ENCODE results near the gene MRPL4. TPM values are rescaled to one million over a fixed set of nuclear protein-coding genes. Genes with fewer than 3 reads are reported as not detected.

MRPL4 gene
- total and polyA plus RNA-seq, 10 of the 15 experiments (the other 5 are each of a cell fraction or from before 2014, with no cell fraction given) = 0.79 to 221 (median 112) TPM

DNA sequence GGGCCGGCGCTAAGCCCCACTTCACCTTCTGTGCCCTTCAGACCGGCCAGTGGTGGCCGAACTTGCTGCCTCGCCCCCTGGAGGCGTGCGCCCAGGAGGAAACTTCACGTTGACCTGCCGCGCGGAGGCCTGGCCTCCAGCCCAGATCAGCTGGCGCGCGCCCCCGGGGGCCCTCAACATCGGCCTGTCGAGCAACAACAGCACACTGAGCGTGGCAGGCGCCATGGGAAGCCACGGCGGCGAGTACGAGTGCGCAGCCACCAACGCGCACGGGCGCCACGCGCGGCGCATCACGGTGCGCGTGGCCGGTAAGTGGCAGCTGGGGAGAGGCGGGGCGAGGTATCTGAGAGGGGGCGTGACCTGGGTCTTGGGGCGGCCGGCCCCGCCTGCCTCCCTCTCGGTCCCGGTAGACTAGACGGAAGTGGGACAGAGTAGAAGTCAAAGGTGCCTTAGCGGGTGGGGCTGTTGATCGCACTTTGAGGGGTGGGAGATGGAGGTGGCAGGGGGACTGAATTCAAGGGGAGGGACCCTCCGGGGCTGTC is 43.4 kb downstream of the MRPL4 start:
- peak; percentile 68 for ATAC-seq
- ChIA-PET CTCF (interaction anchor here (0.8 kb wide), 1 partner anchor 365 kb away, joined by 3 read pairs; no protein-coding TSS in a partner anchor), POLR2A (interaction anchor here (0.6 to 1.6 kb wide), 2 partner anchors 15 to 209 kb away, joined by 4 read pairs; no protein-coding TSS in a partner anchor)
- TF ChIP-seq HDGF (IDR thresholded peaks at IDR 0.05) (peak; percentile 37; the same call in 1 of the 2 replicates), MTA2 (IDR thresholded peaks at IDR 0.05; ENCODE audit: low read depth) (peak; percentile 35; the same call in 1 of the 2 replicates), POLR2AphosphoS5 (IDR thresholded peaks at IDR 0.05; ENCODE audit: low read length) (0 out of 2 replicates have a peak, but pooled peaks have one; percentile 18), TCF3 (IDR thresholded peaks at IDR 0.05; ENCODE audit: borderline replicate concordance, insufficient read depth, low read depth, low read length) (0 out of 2 replicates have a peak, but pooled peaks have one; percentile 49), EP300 (IDR thresholded peaks at IDR 0.05; ENCODE audit: borderline replicate concordance in 1 of 2, control insufficient read depth in 1 of 2, low read depth in 2 of 2, low read length in 2 of 2) (no peak), ZNF622 (IDR thresholded peaks at IDR 0.05) (no peak), SIN3A (IDR thresholded peaks at IDR 0.05; ENCODE audit: low read depth, low read length) (0 out of 2 replicates have a peak, but pooled peaks have one; percentile 66), HCFC1 (IDR thresholded peaks at IDR 0.05; ENCODE audit: low read length) (no peak), LARP7 (IDR thresholded peaks at IDR 0.05) (0 out of 2 replicates have a peak, but pooled peaks have one; percentile 39), MTA3 (IDR thresholded peaks at IDR 0.05; ENCODE audit: borderline replicate concordance, low read length) (no peak), YY1 (IDR thresholded peaks at IDR 0.05; ENCODE audit: low read depth, low read length) (peak; percentile 44; the same call in 1 of the 2 replicates), SPI1 (IDR thresholded peaks at IDR 0.05; ENCODE audit: borderline replicate concordance, insufficient read depth, low read depth, low read length) (peak; percentile 43; the same call in 1 of the 2 replicates), BACH1 (IDR thresholded peaks at IDR 0.05; ENCODE audit: borderline replicate concordance) (peak; percentile 94; the same call in 1 of the 2 replicates), MXI1 (IDR thresholded peaks at IDR 0.05; ENCODE audit: low read depth, low read length) (peak; percentile 73)
- TF ChIP-seq, protein P1, sequence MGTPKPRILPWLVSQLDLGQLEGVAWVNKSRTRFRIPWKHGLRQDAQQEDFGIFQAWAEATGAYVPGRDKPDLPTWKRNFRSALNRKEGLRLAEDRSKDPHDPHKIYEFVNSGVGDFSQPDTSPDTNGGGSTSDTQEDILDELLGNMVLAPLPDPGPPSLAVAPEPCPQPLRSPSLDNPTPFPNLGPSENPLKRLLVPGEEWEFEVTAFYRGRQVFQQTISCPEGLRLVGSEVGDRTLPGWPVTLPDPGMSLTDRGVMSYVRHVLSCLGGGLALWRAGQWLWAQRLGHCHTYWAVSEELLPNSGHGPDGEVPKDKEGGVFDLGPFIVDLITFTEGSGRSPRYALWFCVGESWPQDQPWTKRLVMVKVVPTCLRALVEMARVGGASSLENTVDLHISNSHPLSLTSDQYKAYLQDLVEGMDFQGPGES (IDR thresholded peaks at IDR 0.05) = no peak
- TF ChIP-seq, protein P2, sequence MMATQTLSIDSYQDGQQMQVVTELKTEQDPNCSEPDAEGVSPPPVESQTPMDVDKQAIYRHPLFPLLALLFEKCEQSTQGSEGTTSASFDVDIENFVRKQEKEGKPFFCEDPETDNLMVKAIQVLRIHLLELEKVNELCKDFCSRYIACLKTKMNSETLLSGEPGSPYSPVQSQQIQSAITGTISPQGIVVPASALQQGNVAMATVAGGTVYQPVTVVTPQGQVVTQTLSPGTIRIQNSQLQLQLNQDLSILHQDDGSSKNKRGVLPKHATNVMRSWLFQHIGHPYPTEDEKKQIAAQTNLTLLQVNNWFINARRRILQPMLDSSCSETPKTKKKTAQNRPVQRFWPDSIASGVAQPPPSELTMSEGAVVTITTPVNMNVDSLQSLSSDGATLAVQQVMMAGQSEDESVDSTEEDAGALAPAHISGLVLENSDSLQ (IDR thresholded peaks at IDR 0.05) = peak; percentile 82
- TF ChIP-seq, protein P3, sequence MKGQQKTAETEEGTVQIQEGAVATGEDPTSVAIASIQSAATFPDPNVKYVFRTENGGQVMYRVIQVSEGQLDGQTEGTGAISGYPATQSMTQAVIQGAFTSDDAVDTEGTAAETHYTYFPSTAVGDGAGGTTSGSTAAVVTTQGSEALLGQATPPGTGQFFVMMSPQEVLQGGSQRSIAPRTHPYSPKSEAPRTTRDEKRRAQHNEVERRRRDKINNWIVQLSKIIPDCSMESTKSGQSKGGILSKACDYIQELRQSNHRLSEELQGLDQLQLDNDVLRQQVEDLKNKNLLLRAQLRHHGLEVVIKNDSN (IDR thresholded peaks at IDR 0.05; ENCODE audit: borderline replicate concordance, extremely low read length, insufficient read depth, low read depth, low read length) = no peak
- TF ChIP-seq, protein P4, sequence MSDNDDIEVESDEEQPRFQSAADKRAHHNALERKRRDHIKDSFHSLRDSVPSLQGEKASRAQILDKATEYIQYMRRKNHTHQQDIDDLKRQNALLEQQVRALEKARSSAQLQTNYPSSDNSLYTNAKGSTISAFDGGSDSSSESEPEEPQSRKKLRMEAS (IDR thresholded peaks at IDR 0.05; ENCODE audit: low read depth, low read length) = peak; percentile 76
- TF ChIP-seq, protein P5, sequence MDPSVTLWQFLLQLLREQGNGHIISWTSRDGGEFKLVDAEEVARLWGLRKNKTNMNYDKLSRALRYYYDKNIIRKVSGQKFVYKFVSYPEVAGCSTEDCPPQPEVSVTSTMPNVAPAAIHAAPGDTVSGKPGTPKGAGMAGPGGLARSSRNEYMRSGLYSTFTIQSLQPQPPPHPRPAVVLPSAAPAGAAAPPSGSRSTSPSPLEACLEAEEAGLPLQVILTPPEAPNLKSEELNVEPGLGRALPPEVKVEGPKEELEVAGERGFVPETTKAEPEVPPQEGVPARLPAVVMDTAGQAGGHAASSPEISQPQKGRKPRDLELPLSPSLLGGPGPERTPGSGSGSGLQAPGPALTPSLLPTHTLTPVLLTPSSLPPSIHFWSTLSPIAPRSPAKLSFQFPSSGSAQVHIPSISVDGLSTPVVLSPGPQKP (IDR thresholded peaks at IDR 0.05; ENCODE audit: low read depth, low read length) = 0 out of 2 replicates have a peak, but pooled peaks have one; percentile 28

More for the DNA sequence above, 43.4 kb downstream of the MRPL4 start:
- BruUV-seq (replicated peaks) = no TSS peak
- ChIA-PET SMC1A (ENCODE audit: uncharacterized antibody, unreplicated experiment) (no interaction called here), RAD21 (ENCODE audit: unreplicated experiment) (no interaction called here)
- H3K4me1 ChIP-seq (ENCODE audit: control insufficient read depth, insufficient read depth, low read length) = peaks cover 31% of the 10 kb centered on the region
- H3K4me3 ChIP-seq = peak overlapping the region; percentile 52; the same call in 1 of the 2 replicates
- peak overlapping the region; percentile 76 for H3K4me2 ChIP-seq (ENCODE audit: control insufficient read depth, insufficient read depth)
- H3K36me3 ChIP-seq (ENCODE audit: control insufficient read depth in 2 of 2, insufficient read depth in 2 of 2, low read length in 1 of 2) = no peaks in the 10 kb centered on the region; a peak in 1 of 4 replicates
- FAIRE-seq (no peak), DNase-seq (ENCODE audit: low read depth, low spot score) (no peak)
- intact Hi-C loops (cut with micrococcal nuclease; ENCODE audit: unreplicated experiment) (no loop called here), in situ Hi-C loops (cut with MboI) (no loop called here)
- no peak overlapping the region for H3K27ac ChIP-seq (ENCODE audit: control insufficient read depth, insufficient read depth)
- WGBS (ENCODE audit: insufficient coverage, insufficient replicate concordance, low lambda C conversion rate, missing lambda C conversion rate) = 5% methylated on average over 48 of the region's 48 CpGs
- no peaks in the 10 kb centered on the region; the same call in 2 of the 3 replicates for H3K9me3 ChIP-seq (replicated peaks; ENCODE audit: control insufficient read depth, insufficient read depth, low read length)
- peaks cover 3 to 14% of the 10 kb centered on the region in 2 experiments for H3K27me3 ChIP-seq (replicated peaks in 1 of 2; ENCODE audit: control insufficient read depth in 2 of 2, insufficient read depth in 2 of 2, low read length in 1 of 2)
- peak overlapping the region; percentile 76 for H2AFZ ChIP-seq (ENCODE audit: control insufficient read depth, low read depth, low read length)
- H3K9ac ChIP-seq (ENCODE audit: control insufficient read depth, insufficient read depth, low read length) = peak overlapping the region; percentile 18; the same call in 1 of the 2 replicates
- H4K20me1 ChIP-seq (ENCODE audit: control insufficient read depth, insufficient read depth) = no peaks in the 10 kb centered on the region
- H3K79me2 ChIP-seq (ENCODE audit: control insufficient read depth, insufficient read depth, low read length) = no peaks in the 10 kb centered on the region

All from GM12878 (cell line).